SJCRH30 (cell line): Measurements from ENCODE around the gene MBTD1. TPM values are rescaled to one million over a fixed set of nuclear protein-coding genes. Genes with fewer than 3 reads are reported as not detected.

Experiments
- DNase-seq, 2 experiments: peaks; one replicate each; pipeline ENCODE4 v3.0.0-alpha.2; 2015 to 2020
- H3K27ac ChIP-seq: fragments of 250-450 bp; sonication (Bioruptor Pico); 2 replicates; pipeline ENCODE4 v1.5.1; 2020; ENCODE audit warnings: mild to moderate bottlenecking, moderate library complexity
- H3K27me3 ChIP-seq: fragments of 250-450 bp; sonication (Bioruptor Pico); 2 replicates; pipeline ENCODE4 v1.5.1; 2020; ENCODE audit warnings: mild to moderate bottlenecking, moderate library complexity
- H3K36me3 ChIP-seq: fragments of 250-450 bp; sonication (Bioruptor Pico); 2 replicates; pipeline ENCODE4 v1.5.1; 2020; ENCODE audit warnings: mild to moderate bottlenecking, moderate library complexity
- H3K4me1 ChIP-seq: fragments of 250-450 bp; sonication (Bioruptor Pico); 2 replicates; pipeline ENCODE4 v1.5.1; 2020; ENCODE audit warnings: mild to moderate bottlenecking, moderate library complexity
- H3K4me3 ChIP-seq: fragments of 250-450 bp; sonication (Bioruptor Pico); 2 replicates; pipeline ENCODE4 v1.5.1; 2020; ENCODE audit warnings: mild to moderate bottlenecking, moderate library complexity
- H3K9me3 ChIP-seq: fragments of 250-450 bp; sonication (Bioruptor Pico); replicated peaks from 2 replicates; pipeline ENCODE4 v1.5.1; 2020; ENCODE audit warnings: mild to moderate bottlenecking, moderate library complexity
- total RNA-seq: library from RNA; depleted of rRNA; stranded (reverse); fragments of >200 nt; shearing (Covaris generic); gene quantifications from 2 replicates; pipeline ENCODE4 v1.2.3, GENCODE V29; 2014

MBTD1 gene
- total RNA-seq, 1 experiment from 2014 or later, result 18.6 TPM

DNA sequence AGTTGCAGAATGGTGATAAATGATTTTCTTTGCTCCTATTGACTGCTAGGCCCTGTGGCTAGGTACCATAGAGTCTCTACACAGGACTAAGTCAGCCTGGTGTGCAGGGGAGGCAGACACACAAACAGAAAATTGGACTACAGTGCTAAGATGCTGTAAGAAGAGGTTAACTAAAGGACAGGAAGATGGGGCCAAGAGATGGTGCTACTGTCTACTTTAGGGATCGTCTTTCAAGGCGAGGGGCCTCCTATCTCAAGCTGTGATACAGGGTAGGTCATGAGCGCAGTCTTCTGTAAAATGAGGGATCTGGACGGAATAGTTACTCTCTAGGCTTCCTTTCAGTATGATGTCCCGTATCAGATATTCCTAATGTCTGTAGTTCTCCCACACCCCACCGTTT, 105.7 kb downstream of the MBTD1 start:
- peak in 1 of 2 experiments; percentile 24 for DNase-seq
- no peaks in the 10 kb centered on the region for H3K27me3 ChIP-seq
- H3K9me3 ChIP-seq, result no peaks in the 10 kb centered on the region
- H3K27ac ChIP-seq, result peak overlapping the region; percentile 73
- H3K4me1 ChIP-seq, result no peaks in the 10 kb centered on the region
- H3K4me3 ChIP-seq, result peak overlapping the region; percentile 86
- peaks cover 29% of the 10 kb centered on the region for H3K36me3 ChIP-seq

DNA sequence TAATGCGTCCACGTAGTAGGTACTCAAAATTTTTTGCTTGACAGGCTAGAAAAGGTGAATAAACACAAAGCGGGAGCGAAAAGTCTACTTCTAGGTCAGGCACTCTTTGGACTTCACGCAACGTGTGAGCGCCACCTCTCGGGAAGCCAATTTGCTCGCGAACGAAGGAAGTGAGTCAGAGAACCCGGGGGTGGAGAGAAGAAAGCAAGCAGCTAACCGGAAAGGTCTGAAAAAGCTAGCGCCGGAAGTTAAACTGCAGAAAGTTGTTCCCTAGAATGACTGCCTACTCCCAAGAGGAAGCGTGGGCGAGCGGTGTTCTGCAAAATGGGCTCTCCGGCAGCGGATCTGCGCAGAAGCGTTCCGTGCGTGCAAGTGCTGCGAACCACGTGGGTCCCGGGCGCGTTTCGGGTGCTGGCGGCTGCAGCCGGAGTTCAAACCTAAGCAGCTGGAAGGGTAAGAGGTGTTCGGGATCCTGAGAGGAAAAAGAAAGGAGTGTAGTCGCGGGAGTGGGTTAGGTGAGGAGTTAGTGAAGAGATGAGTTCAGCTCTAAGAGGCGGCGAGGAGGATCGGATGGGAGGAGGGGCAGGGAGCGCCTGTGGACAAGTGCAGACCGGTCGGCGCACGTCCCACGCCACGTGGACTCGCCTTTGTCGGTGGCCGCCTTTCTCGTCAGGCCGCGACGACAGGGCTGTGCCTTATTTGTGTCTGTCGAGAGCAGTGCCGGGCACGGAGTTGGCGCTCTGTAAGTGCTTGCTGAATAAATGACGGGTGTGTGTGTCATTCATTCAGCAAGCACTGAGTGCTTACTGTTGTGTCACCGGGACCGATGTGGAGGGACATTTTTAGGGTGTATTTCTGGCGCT, 106.4 kb downstream of the MBTD1 start, which contains the start of gene NME1:
Gene NME1 (plus strand): TSS at position 350 of the 863 bp plus-strand sequence. CDS start 2,096 bp downstream, outside the sequence.
- Histone ChIP-seq H3K36me3 (peaks cover 23% of the 10 kb centered on the region), H3K27me3 (no peaks in the 10 kb centered on the region), H3K4me3 (peak within 1 kb of the TSS; percentile 86), H3K27ac (peak within 1 kb of the TSS; percentile 73), H3K9me3 (no peaks in the 10 kb centered on the region), H3K4me1 (no peaks in the 10 kb centered on the region)
- DNase-seq, result peak; percentile 96 to 98

DNA sequence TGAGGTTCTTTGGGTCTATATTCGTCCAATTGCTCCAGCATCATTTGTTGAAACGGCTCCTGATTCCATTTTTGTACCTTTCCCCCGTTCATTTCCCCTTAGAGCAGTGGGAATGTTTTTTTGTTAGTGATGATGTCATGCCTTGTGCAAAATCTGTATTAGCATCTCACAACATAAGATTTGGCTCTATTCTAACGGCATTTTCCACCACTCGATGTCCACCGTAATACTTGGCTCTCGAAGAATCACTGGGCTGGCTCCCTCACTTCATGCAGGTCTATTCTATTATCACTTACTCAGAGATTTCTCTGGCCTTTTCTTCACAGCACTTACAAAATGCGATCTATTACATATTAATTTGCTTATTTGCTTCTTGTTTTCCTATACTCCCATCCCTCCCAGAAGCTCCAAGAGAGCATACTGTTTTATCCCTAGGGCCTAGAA, 107.1 kb downstream of the MBTD1 start:
- Histone ChIP-seq H3K27ac (peak overlapping the region; percentile 73), H3K9me3 (no peaks in the 10 kb centered on the region), H3K36me3 (peaks cover 17% of the 10 kb centered on the region; the same call in 1 of the 2 replicates), H3K27me3 (no peaks in the 10 kb centered on the region), H3K4me1 (peaks cover 3% of the 10 kb centered on the region), H3K4me3 (peak overlapping the region; percentile 86)
- peak; percentile 13 to 61 for DNase-seq

DNA sequence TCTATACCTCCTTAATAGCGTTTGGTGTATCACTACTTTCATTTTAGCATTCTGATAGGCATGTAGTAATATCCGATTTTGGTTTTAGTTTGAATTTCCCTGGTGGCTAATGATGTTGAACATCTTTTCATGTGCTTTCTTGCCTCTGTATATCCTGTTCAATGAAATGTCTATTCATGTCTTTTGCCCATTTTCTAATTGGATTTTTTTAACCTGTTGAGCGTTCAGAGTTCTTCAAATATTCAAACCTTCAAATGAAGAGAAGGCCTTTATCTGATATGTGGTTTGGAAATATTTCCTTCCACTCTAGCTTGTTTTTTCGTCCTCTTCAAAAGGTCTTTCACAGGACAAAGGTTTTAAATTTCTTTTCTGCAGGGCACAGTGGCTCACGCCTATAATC, 108.9 kb downstream of the MBTD1 start:
- H3K36me3 ChIP-seq, result peaks cover 3% of the 10 kb centered on the region; the same call in 1 of the 2 replicates
- peaks cover 13% of the 10 kb centered on the region for H3K4me1 ChIP-seq

DNA sequence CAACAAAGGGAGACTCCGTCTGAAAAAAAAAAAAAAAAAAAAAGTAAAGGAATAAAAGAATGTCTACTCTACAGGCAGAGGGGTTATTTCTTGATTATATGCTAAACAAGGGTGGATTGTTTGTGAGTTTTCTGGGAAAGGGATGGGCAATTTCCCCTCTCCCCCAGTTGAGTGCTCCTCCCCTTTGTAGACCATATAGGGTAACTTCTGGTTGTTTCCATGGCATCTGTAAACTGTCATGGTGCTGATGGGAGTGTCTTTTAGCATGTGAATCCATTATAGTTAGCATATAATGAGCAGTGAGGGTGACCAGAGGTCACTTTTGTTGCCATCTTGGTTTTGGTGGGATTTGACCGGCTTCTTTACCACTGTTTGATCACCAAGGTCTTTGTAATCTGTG, 110.7 kb downstream of the MBTD1 start:
- Histone ChIP-seq H3K36me3 (no peaks in the 10 kb centered on the region), H3K27me3 (no peaks in the 10 kb centered on the region), H3K27ac (no peak overlapping the region), H3K4me3 (no peak overlapping the region), H3K4me1 (peaks cover 13% of the 10 kb centered on the region), H3K9me3 (no peaks in the 10 kb centered on the region)
- DNase-seq, result no peak

More for the DNA sequence above, 108.9 kb downstream of the MBTD1 start:
- H3K4me3 ChIP-seq, result no peak overlapping the region
- H3K27ac ChIP-seq, result no peak overlapping the region
- H3K27me3 ChIP-seq, result no peaks in the 10 kb centered on the region
- H3K9me3 ChIP-seq, result no peaks in the 10 kb centered on the region
- no peak for DNase-seq

DNA sequence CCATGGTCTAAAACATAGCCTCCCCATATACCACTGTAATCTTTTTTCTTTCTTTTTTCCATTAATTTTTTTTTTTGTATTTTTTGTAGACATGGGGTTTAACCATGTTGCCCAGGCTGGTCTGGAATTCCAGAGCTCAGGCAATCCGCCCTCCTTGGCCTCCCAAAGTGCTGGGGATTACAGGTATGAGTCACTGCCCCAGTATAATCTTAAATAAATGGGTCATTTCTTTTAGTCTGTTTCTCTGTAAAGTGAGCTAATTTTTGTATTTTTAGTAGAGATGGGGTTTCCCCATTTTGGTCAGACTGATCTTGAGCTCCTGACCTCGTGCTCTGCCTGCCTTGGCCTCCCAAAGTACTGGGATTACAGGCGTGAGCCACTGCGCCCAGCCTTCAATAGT, 112.2 kb downstream of the MBTD1 start:
- no peaks in the 10 kb centered on the region for H3K27me3 ChIP-seq
- peak; percentile 17 to 32 for DNase-seq
- H3K9me3 ChIP-seq, result no peaks in the 10 kb centered on the region
- no peaks in the 10 kb centered on the region for H3K36me3 ChIP-seq
- peak overlapping the region; percentile 13; the same call in 1 of the 2 replicates for H3K27ac ChIP-seq
- peaks cover 13% of the 10 kb centered on the region for H3K4me1 ChIP-seq
- H3K4me3 ChIP-seq, result no peak overlapping the region

DNA sequence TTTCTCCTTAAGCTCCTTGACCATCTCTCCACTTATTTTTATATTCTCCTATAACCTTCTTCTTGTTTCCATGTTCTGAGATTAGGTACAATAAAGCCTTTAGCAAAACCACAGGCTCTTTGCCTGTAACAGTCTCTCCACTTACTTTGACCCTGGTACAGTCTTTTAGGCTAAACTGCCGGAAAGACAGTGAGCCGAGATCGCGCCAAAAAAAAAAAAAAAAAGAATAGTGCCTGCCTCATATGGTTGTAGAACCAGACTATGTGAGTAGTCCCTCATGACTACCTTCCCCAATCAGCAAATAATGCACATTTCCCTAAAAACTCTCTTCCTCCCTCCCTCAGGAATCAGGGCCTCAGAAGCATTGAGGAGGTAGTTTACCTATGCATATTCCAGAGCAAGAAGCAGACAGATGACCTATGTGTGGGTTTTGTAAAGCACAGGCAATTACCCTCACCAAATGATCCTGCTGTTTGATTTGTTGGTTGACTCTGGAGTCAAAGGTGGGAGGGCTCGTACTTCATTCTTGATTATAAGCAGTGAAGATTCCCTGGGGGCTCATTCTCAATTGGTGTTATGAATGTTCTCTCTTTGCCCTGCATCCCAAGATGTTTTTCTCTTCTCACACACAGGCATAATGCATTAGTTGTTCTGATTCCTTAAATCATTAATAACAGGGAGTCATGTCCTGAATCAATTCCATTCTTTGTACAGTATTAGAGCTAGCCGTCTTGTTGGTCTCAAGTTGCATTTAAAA, 115.4 kb downstream of the MBTD1 start:
- H3K4me1 ChIP-seq, result peaks cover 13% of the 10 kb centered on the region
- no peaks in the 10 kb centered on the region for H3K36me3 ChIP-seq
- no peaks in the 10 kb centered on the region for H3K9me3 ChIP-seq
- no peaks in the 10 kb centered on the region for H3K27me3 ChIP-seq
- no peak overlapping the region for H3K27ac ChIP-seq
- peak in 1 of 2 experiments; percentile 22 for DNase-seq
- no peak overlapping the region for H3K4me3 ChIP-seq

DNA sequence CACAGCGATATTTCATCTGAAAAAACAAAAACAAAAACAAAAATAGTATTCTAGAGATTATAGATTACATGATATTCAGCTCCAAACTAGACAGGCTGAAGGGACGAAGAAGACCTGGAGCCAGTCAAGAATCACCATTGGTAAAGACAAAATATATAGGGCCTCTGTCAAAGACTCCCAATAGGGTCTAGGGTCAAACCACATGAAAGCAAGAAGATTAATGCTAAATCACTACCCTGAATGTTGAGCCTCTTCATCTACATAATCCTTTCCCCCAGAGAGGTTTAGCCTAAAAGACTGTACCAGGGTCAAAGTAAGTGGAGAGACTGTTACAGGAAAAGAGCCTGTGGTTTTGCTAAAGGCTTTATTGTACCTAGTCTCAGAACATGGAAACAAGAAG, 117.3 kb downstream of the MBTD1 start:
- H3K4me1 ChIP-seq, result peaks cover 7% of the 10 kb centered on the region
- H3K27ac ChIP-seq, result no peak overlapping the region
- H3K9me3 ChIP-seq, result no peaks in the 10 kb centered on the region
- H3K36me3 ChIP-seq, result no peaks in the 10 kb centered on the region
- H3K27me3 ChIP-seq, result no peaks in the 10 kb centered on the region
- H3K4me3 ChIP-seq, result no peak overlapping the region
- no peak for DNase-seq

DNA sequence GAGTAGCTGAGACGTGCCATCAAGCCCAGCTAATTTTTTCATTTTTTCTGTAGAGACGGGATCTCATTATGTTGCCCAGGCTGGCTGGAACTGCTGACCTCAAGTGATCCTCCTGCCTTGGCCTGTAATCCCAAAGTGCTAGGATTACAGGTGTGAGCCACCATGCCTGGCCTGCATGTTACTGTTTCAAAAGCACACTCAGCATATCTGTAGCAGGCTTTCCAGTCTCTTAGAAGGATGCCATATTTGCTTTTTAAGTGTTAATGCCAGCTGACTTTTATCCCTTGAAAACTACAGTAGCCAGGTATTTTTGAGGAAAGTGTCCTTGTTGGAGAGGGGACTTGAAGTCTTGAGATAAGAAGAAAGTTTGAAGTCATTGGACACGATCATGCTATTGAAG, 123.9 kb downstream of the MBTD1 start:
- Histone ChIP-seq H3K36me3 (no peaks in the 10 kb centered on the region), H3K4me1 (no peaks in the 10 kb centered on the region), H3K4me3 (no peak overlapping the region), H3K9me3 (no peaks in the 10 kb centered on the region), H3K27ac (no peak overlapping the region), H3K27me3 (no peaks in the 10 kb centered on the region)
- DNase-seq, result no peak

DNA sequence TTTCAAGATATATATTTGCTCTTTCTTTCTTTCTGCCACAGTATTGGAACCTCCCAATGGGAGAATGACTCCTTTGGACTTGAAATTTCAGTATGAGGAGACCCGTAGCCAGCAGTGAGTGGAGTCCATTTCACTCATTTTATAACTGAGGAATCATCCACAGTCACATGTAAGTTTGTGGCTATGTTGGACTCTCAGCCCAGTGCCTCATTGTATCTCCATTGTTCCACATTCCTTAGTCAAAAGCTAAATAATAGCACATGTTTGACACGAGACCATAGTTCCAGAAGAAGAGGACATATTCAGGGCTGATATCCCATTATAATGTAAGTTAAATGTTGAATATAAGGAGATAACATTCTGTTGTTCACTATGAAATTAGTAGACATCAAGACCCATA, 126.5 kb downstream of the MBTD1 start:
- no peak overlapping the region for H3K4me3 ChIP-seq
- no peak overlapping the region for H3K27ac ChIP-seq
- no peaks in the 10 kb centered on the region for H3K36me3 ChIP-seq
- DNase-seq, result no peak
- no peaks in the 10 kb centered on the region for H3K4me1 ChIP-seq
- no peaks in the 10 kb centered on the region for H3K27me3 ChIP-seq
- H3K9me3 ChIP-seq, result no peaks in the 10 kb centered on the region

DNA sequence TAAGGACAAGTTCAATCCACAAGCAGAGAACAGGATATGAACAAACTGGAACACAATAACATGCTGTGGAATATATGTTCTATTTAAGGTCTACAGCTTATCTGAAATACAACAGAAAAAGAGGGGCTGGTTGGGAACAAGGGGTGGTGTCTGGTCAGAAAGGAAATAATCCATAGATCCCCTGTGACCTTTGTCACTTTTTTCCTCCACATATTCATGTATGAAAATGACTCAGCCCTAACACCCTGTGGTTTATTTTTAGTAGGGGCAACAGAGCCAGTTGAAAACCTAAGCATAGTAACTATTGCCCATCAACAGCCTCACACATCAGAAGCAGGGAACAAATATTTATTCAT, 126.9 kb downstream of the MBTD1 start:
- Histone ChIP-seq H3K27ac (no peak overlapping the region), H3K36me3 (no peaks in the 10 kb centered on the region), H3K27me3 (no peaks in the 10 kb centered on the region), H3K4me1 (no peaks in the 10 kb centered on the region), H3K4me3 (no peak overlapping the region), H3K9me3 (no peaks in the 10 kb centered on the region)
- no peak for DNase-seq

DNA sequence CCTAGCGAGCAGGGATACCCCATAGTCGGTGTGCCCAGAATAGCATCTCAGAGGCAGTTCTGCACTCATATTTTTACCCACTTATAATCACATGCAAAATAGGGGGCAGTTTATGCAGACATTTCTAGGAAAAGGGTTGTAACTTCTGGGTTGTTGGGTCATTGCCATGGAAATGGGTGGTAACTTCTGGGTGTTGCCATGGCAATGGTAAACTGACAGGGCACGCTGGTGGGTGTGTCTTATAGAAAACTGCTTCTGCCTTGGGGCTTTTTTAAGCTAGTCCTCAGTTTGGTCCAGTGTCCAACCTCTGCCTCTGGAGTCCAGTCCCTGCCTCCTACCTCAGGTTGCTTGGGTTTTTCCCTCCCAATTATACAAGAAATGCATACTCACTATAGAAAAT, 131.8 kb downstream of the MBTD1 start:
- H3K4me1 ChIP-seq, result no peaks in the 10 kb centered on the region
- H3K4me3 ChIP-seq, result no peak overlapping the region
- H3K9me3 ChIP-seq, result no peaks in the 10 kb centered on the region
- H3K36me3 ChIP-seq, result no peaks in the 10 kb centered on the region
- no peaks in the 10 kb centered on the region for H3K27me3 ChIP-seq
- DNase-seq, result no peak
- H3K27ac ChIP-seq, result no peak overlapping the region
